Subcutaneous adipose tissue (tissue), 4 donors: Measurements from ENCODE around the gene ASS1. TPM values are rescaled to one million over a fixed set of nuclear protein-coding genes. Genes with fewer than 3 reads are reported as not detected.

Source experiments
- total RNA-seq, 4 donors: library from RNA; depleted of rRNA; stranded (reverse); fragments of >200 nt; gene quantifications; one replicate each; pipeline ENCODE4 v1.1.0, GENCODE V29; 2016
- TF ChIP-seq, protein P1 (sequence below): fragments of 450-650 bp; IDR thresholded peaks from one replicate; pipeline ENCODE4 v1.5.1; 2016; ENCODE audit warnings: low read depth, mild to moderate bottlenecking, control low read depth, antibody characterized with exemption, moderate library complexity

The ASS1 gene
- total RNA-seq, 4 donors from 2014 or later: 302 to 485 (median 393) TPM

- TF ChIP-seq, protein P1, sequence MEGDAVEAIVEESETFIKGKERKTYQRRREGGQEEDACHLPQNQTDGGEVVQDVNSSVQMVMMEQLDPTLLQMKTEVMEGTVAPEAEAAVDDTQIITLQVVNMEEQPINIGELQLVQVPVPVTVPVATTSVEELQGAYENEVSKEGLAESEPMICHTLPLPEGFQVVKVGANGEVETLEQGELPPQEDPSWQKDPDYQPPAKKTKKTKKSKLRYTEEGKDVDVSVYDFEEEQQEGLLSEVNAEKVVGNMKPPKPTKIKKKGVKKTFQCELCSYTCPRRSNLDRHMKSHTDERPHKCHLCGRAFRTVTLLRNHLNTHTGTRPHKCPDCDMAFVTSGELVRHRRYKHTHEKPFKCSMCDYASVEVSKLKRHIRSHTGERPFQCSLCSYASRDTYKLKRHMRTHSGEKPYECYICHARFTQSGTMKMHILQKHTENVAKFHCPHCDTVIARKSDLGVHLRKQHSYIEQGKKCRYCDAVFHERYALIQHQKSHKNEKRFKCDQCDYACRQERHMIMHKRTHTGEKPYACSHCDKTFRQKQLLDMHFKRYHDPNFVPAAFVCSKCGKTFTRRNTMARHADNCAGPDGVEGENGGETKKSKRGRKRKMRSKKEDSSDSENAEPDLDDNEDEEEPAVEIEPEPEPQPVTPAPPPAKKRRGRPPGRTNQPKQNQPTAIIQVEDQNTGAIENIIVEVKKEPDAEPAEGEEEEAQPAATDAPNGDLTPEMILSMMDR: no peak
These were observed 22.6 kb downstream of the ASS1 start for GRCh38 chr9:130467316-130467715.

DNA sequence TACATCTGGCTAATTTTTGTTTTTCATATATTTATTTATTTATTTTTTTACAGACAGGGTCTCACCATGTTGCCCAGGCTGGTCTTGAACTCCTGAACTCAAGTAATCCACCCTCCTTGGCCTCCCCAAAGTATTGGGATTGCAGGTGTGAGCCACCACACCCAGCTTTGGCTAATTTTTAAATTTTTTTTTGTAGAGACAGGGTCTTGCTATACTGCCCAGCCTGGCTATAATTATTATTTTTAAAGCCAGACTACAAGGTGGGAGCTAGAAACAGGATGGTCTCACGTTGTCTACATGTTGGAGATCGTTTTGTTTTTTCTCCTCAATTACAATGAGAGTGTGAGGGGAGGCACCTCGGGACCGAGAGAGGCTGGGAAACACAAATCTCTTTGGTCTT is 23.8 kb downstream of the ASS1 start:
- TF ChIP-seq, protein P1: no peak

GRCh38 chr9:130470269-130470668 is 25.5 kb downstream of the ASS1 start:
- TF ChIP-seq, protein P1: no peak

GRCh38 chr9:130470950-130471349 is 26.2 kb downstream of the ASS1 start:
- TF ChIP-seq, protein P1: no peak

DNA sequence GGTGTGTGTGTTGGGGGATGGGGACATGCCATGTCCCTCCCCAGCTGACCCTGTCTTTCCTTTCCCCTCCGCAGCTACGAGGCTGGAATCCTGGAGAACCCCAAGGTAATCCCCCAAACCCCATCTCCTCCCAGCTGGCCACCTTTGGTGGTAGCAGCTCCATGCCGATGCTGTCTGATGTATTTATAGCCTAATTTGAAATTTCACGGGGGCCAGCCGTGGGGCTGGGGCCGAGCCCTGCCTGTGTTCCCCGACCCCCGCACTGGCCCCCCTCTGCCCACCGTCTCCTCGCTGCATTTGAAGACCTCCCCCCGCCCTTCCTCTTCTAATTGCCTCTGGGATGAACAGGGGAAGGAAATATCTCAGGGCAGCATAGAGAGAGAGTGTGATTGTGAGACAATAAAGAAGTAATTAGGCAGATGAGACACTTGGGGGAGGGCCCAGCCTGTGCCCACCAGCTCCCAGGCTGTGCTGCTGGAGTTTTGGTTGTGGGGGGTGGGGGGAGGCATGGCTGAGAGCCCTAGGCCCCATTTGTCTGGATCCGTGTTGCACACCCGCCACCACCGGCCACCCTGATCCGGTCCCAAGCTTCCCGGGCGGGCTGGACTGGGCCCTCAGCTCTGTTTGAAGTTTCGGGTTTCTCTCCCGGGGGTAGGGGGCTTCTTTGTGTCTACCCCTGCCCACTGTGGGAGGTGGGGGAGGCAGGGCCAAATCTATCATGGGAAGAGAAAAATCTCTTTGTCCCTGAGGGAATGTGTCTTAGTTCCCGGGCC is 26.8 kb downstream of the ASS1 start:
- TF ChIP-seq, protein P1: no peak

DNA sequence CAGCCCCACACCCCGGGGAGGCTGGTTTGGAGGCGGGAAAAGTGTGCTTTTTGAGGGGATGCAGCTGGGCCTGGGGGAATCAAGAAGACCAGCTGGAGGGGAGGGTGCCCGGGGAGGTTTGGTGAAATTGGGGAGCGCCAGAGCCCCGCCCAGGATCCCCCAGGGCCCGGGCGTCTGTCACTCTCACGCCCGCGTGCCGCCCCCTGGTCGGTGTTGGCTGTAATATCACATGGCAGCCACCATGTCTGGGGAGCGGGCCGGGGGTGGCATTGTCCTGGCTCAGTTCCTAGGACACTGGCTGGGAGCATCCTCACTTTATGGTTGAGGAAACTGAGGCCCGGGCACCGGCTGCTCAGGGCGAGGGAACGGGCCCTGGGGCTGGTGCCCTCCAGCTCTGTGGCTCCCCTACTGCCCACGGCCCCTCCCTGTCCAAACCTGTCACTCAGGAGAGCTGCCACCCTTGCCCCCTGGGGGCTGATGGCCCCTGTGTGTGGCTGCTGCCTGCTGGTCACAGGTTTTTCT is 27.5 kb downstream of the ASS1 start:
- TF ChIP-seq, protein P1: no peak

DNA sequence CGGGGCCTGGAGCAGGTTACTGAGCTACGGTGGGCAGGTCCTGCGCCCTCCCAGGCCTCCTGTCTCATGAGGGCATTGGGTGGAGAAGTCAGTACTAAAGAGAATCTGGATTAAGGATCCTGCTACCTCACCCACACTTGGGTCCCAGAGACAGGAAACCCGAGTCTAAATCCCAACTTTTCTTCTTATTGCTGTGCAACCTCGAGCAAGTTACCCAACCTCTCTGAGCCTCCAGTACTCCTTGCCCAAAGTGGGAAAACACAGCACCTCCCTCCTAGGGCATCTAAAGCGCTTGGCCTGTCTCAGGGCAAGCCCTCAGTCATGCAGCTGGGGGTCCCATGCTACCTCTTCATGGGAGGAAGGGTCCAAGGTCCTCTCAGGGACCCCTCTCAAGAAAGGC is 28.2 kb downstream of the ASS1 start:
- TF ChIP-seq, protein P1: no peak
